Hippocampal formation (tissue), 2 donors: ENCODE measurements around the gene ST7.

ENCODE experiments used
- DNase-seq, 2 donors: peaks; one replicate each; lab custom pipeline; 2025; lab: John Stamatoyannopoulos, UW

ST7 gene

DNA sequence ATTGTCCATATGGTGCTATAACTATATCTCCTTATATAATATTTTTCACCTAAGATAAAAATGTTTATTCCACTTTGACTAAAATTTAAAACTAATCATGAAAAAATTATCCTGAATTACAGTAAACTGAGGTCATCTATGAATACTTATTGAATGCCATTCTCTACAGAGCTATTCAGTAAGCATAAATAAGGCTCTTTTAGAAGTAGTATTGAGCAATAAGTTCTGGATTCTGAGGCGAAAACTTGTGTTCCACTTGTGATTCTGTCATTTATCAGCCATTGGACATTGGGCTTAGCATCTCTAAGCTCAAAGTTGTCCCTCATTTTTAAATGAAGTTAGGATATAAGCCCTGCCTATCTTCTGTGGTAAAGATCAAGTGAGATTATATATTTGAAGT, 238.8 kb downstream of the ST7 start:
- no peak for DNase-seq

DNA sequence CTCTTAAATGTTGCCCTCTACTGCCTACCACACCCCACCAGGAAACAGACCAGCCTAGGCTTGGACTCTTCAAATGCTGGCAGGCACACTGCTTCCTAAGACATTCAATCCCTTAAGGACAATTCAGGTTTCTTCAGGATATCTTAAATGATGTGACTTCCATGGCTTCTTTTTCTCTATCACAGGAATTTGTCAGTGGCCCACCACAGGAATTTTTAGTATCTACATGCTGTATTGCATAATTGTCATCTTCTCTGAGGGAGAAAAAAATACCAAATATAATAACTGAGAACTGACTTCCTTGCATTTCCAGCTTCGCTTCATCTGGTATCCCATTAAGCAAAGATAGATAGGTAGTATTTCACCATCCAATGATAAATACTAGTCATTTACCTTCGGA, 240.3 kb downstream of the ST7 start:
- no peak for DNase-seq

- no peak for DNase-seq
Observed at GRCh38 chr7:117194445-117194844, 241.1 kb downstream of the ST7 start.

DNA sequence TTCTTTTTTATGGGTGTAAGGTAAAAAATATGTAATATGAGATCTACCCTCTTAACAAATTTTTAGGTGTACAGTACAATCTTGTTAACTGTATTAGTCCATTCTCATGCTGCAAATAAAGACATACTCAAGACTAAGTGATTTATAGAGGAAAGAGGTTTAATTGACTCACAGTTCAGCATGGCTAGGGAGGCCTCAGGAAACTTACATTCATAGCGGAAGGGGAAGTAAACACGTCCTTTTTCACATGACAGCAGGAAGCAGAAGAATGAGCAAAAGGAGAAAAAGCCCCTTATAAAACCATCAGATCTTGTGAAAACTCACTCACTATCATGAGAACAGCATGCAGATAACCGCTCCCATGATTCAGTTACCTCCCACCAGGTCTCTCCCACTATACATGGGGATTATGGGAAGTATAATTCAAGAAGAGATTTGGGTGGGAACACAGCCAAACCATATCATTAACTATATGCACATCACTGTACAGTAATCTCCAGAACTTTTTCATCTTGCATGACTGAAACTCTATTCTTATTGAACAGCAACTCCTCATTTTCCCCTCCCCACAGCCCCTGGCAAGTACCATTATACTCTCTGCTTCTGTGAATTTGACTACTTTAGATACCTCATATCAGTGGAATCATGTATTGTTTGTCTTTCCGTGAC, 242.2 kb downstream of the ST7 start:
- DNase-seq = no peak

DNA sequence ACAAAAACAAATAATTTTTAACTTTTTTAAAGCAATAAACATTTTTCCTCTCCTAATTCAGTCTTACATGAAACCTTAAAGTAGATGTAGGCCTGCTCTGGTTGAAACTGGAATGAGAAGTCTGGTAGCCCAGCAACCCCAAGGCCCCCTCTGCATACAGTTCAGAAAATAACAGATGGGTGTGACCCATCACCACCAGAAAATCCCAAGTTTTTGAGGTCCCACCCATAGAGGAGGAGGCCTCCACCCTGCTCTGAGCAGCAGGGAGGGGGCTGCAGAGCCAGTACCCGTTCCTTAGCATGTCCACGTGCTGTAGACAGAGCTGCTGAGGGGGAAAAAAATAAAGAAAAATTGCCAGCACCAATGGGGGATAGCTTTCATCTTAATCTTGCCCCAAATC, 246.8 kb downstream of the ST7 start:
- DNase-seq = no peak

- no peak for DNase-seq
Observed at GRCh38 chr7:117200786-117201458, 247.6 kb downstream of the ST7 start.

GRCh38 chr7:117202511-117202910, 249.2 kb downstream of the ST7 start:
- no peak for DNase-seq

DNA sequence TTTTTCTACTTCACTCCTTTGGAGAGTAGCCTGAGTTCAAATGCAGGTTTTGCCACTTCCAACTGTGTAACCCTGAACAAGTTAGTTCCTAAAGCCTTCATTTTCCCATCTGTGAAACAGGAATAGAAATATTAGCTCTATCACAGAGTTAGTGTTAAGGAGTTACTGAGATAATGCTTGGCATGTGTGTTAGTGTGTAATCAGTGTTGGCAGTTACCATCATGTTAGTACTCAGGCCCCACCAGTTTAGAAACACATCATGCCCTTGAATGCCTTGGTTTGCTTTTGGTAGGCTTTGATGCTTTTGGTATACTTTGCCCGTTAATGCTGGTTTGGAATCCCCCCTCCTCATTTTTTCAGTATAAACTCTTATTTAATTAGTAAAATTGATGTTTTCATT, 249.9 kb downstream of the ST7 start:
- no peak for DNase-seq

- DNase-seq = no peak
Observed at GRCh38 chr7:117205873-117206272, 252.6 kb downstream of the ST7 start.

DNA sequence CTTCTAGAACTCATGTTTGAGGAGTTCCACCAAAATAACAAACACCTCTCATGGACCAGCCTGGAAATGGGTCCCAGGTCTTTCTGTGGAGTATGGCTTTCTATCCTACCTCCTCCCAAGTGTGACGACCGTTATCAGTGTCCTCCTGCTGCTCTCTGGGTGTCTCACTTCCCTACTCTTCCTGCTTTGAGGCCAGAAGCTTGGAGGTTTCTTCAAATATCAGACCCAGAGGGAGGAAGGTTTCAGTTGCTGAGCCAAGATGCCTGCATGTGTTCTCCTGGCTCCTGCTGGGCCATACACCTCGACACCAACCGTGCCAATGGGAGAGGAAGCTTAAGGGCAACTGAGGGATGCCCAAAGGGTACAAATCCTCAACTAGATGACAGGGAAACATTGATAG, 255.0 kb downstream of the ST7 start:
- no peak for DNase-seq

DNA sequence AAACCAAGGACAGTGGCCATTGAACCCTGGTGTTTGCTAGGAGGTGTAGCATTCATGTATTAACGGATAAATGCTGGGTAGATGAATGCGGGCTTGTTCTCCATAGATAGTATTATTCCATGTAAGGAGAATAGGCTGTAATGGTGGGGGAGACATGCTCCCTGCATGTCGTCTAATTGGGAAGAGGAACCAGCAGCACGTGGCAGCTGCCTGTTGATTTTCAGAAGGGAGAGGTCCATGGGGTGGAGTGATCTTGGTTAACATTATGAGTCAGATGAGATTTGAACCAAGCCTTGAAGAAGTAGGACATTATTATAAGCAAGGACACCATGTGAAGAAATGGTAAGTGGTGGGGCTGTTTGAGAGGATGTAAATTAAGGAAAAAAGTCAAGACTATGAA, 257.1 kb downstream of the ST7 start:
- DNase-seq = no peak

GRCh38 chr7:117210908-117211307, 257.6 kb downstream of the ST7 start:
- DNase-seq = no peak

GRCh38 chr7:117211614-117212013, 258.3 kb downstream of the ST7 start:
- no peak for DNase-seq

- peak in 1 of 2 donors; percentile 20 for DNase-seq
Observed at GRCh38 chr7:117212969-117213877, 259.9 kb downstream of the ST7 start.

DNA sequence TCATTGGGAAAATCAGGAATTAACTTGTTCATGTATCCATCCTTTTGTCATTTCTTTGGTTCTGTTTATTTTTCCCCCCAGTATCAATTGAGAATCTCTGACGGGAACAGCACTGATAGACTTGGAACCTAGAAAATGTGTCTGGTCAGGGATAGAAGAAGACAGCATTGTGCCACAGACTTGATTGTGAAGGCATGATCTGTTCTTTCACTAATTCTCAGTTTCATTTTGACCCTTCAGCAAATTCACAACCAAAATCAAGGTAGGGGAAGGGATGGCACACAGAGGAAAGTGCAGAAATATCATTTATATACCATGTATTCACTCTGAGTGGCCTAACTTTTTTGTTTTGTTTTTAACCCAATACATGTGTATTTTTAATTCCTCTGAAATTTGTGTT, 262.7 kb downstream of the ST7 start:
- DNase-seq = no peak

GRCh38 chr7:117216436-117217069, 263.3 kb downstream of the ST7 start:
- DNase-seq = no peak

DNA sequence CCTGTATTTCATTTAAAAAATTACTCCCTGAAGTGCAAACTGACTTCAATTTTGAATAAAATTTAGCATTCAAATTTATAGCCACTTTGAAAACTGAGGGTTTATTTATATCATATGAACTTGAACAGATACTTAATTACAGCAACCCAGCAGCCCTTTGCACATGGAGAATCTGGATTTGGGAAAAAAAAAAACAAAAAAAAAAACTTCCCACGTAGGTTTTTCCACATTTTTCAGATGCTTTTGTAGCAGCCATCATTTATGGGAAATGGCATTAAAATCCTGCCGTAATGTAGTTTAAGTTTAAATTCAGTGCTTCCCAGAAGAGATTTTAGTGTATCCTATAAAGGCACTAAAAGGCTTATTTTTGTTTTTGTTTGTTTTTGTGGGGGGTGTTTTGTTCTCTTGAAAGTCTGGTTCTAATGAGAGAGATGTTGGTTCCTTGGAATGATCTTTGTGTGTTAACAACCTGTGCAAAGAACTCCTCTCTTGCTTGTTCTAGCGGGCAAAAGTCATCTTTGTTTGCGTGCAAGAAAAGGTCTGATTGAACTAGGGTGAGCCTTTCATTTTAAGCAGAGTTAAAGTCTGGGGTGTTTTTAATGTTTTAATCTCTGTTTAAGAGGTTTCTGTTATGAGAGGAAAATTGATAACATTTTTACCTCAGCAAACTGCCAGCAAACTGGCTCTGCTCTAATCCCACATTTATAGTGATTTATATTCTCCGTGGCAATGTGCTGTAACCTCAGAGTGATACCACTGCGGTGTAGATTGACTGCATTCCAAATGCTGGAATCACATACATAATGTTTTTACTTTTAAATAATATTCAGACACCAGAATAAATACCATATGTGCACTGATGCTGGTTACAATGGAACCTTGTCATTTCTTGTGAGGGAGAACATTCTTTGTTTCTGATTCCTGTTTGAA, 264.1 kb downstream of the ST7 start:
- DNase-seq = no peak

GRCh38 chr7:117218700-117219099, 265.4 kb downstream of the ST7 start:
- no peak for DNase-seq

- DNase-seq = no peak
Observed at GRCh38 chr7:117219485-117219884, 266.2 kb downstream of the ST7 start.

DNA sequence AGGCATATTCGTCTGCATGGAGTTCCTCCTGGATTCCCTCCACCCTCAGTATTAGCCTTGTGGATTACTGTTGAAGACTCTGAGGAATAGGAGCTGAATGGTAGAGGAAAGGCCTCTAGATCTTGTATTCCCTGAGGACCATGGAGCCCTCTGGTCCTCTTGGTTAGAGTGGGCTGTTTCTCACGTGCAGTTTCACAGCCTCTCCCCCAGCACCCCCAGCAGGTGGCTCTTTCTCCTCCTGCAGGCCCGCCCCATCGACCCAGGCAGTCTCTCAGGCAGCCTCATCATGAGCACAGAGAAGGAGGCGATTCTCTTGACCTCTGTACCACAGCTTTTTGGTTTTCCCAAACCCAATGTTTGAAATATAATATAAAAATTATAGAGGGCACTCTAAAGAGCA, 267.5 kb downstream of the ST7 start:
- no peak for DNase-seq

- DNase-seq = no peak
Observed at GRCh38 chr7:117225536-117225935, 272.2 kb downstream of the ST7 start.
